Right ventricle myocardium inferior (tissue), 1 donor: ENCODE results near the gene DPYD. TPM values are rescaled to one million over a fixed set of nuclear protein-coding genes. Genes with fewer than 3 reads are reported as not detected.

Experiments
- ATAC-seq: fragments of 200-7000 bp; cut with Tn5 transposase; one replicate; pipeline ENCODE4 v1.9.1; 2020; ENCODE audit warnings: mild to moderate bottlenecking, moderate library complexity
- DNase-seq: peaks from one replicate; pipeline ENCODE4 v3.0.0; 2021; ENCODE audit errors: missing footprints
- intact Hi-C: fragments of 100-400 bp; cut with DNase I; formaldehyde crosslinking; loops from one replicate; pipeline ENCODE4 v1.11.0; 2022
- total RNA-seq: library from RNA; stranded (reverse); fragmentation: NEBNext Ultra II Directional; extraction: Animal tissue kit (Norgen Biotek cat#: 25700); gene quantifications from one replicate; pipeline ENCODE4 v1.2.1, GENCODE V29; 2021
- donor health status: DM: no; HTN: yes; CAD: no; lungs with severe emphysema.

DPYD gene
- total RNA-seq, 1 donor from 2014 or later, result 12.3 TPM

DNA sequence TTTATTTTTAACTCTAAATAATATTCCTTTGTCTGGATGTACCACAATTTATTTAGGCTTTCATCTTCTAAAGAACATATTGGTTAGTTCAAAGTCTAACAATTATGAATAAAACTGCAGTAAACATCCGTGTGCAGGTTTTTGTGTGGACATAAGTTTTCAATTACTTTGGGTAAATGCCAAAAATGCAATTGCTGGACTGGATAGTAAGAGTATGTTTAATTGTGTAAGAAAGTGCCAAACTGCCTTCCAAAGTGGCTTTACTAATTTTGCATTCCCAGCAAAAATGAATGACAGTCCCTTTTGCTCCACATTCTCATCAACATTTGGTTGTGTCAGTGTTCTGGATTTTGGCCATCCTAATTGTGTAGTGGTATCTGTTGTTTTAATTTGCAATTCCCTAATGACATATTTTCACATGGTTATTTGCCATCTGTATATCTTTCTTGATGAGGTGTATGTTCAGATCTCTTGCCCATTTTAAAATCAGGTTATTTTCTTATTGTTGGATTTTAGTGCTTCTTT, 113.8 kb downstream of the DPYD start:
- DNase-seq (no peak), ATAC-seq (no peak)
- intact Hi-C loops, result loop anchor here (10.0 kb wide), 1 partner anchor 142 kb away; no protein-coding TSS in a partner anchor

DNA sequence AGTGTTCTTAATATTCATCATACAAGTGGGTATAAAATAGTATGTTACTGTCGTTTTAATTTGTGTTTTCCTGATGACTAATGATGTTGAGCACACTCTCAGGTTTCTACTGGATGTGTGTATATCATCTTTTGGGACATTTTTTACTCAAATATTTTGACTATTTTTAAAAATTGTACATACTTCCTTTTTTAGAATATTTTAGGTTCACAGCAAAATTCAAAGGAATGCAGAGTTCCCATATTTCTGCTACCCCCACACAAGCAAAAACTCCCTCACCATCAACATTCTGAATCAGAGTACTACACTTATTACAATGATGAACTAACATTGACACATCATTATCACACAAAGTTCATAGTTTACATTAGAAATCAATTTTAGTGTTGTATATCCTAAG, 114.5 kb downstream of the DPYD start:
- no peak for DNase-seq
- ATAC-seq, result no peak
- intact Hi-C loops, result loop anchor here (10.0 kb wide), 1 partner anchor 142 kb away; no protein-coding TSS in a partner anchor

GRCh38 chr1:97805093-97805492, 115.7 kb downstream of the DPYD start:
- intact Hi-C loops, result loop anchor here (10.0 kb wide), 1 partner anchor 140 kb away; no protein-coding TSS in a partner anchor
- no peak for DNase-seq
- no peak for ATAC-seq

- intact Hi-C loops, result loop anchor here (10.0 kb wide), 1 partner anchor 138 kb away; no protein-coding TSS in a partner anchor
- DNase-seq (no peak), ATAC-seq (no peak)
Measured at GRCh38 chr1:97803026-97803425, 117.8 kb downstream of the DPYD start.

GRCh38 chr1:97802011-97802410, 118.8 kb downstream of the DPYD start:
- intact Hi-C loops, result loop anchor here (10.0 kb wide), 1 partner anchor 137 kb away; no protein-coding TSS in a partner anchor
- ATAC-seq (no peak), DNase-seq (no peak)

- peak; percentile 81 for ATAC-seq
- no peak for DNase-seq
- intact Hi-C loops, result no loop called here
Measured at GRCh38 chr1:97797403-97798183, 123.2 kb downstream of the DPYD start.

DNA sequence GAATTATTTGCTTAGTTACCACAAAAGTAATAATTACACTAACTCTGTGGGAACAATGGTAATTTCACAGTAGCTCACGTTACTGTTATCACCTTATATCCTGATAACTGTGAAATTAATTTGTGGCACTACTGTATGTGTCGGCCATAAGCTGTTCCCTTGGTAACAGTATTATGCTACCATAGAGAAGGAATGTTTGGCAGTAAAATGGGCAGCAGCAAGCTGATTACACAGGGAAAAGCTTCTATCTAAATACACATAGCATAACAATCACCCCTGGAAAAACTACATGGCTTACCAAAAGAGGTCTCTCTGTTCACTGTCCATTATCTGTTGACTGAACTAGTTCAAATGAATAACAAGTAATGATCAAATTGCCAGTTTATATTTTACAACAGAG, 124.1 kb downstream of the DPYD start:
- intact Hi-C loops, result no loop called here
- DNase-seq (no peak), ATAC-seq (peak; percentile 54)

DNA sequence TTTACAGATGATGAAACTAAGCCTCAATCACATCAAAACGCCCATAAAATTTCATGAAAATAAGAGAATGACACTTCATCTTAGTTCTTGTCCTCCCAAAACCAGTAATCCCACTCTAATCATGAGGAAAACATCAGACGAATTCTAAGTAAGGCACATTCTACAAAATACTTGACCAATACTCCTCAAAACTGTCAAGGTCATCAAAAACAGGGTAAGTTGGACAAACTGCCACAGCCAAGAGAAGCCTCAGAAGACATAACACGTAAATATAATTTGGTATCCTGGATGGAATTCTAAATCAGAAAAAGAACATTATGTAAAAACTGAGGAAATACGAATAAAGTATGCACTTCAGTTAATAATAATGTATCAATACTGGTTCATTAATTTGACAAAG, 128.2 kb downstream of the DPYD start:
- DNase-seq, result no peak
- intact Hi-C loops, result no loop called here
- ATAC-seq, result no peak

DNA sequence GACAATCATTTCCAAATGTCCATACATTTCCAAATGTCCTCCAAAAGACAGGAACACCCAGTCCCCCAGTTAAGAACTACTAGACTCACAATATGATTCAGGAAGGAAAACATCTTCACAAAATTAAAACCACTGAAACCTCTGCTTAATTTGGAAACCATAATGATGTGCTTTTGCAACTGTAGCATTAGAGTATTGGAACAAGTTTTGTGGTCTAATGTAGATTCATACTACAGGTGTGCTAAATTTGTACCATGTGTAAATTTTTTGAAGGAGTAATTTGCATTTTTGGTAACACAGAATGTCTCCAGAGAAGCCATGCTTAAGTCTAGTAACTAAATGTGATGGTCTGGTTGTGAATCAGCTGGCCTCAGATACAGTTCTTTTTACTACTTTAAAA, 129.6 kb downstream of the DPYD start:
- ATAC-seq (no peak), DNase-seq (no peak)
- intact Hi-C loops, result no loop called here

DNA sequence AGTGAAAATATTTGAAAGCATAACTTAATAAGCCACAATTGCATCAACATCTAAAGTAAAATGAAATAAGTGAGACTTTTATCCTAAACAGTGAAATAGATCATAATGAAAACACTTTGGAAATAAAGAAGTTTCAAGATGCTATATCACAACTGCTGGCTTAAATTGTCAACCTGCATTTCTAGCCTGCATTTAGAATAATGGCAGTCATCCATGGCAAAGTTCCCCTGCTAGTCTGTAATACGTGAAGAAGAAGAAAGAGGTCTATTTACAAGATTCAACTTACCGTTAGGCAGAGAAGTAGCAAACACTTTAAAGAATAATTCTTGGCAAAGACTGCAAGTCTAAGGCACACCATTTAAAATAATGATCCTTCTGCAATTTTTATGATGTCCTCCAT, 133.6 kb downstream of the DPYD start:
- intact Hi-C loops, result no loop called here
- DNase-seq (no peak), ATAC-seq (no peak)

DNA sequence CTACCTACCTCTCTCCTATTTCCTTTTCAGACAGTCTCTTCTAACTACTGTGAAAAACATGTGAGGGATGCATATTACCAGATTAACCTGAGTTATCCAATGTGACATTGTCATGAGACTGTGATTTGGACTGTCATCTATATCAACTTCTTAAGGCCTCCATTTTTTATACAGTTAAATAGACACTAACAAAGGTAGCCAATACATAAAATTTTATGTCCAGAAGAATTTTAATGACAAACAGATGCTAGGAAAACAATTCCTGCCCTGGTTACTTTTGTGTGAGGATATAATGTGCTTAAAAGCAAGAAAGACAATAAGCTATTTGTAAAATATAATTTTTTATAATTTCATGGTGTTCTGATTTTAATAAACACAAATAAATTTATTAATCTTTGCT, 136.2 kb downstream of the DPYD start:
- intact Hi-C loops, result no loop called here
- ATAC-seq (no peak), DNase-seq (no peak)

GRCh38 chr1:97783751-97784150, 137.1 kb downstream of the DPYD start:
- intact Hi-C loops, result no loop called here
- ATAC-seq, result no peak
- no peak for DNase-seq

DNA sequence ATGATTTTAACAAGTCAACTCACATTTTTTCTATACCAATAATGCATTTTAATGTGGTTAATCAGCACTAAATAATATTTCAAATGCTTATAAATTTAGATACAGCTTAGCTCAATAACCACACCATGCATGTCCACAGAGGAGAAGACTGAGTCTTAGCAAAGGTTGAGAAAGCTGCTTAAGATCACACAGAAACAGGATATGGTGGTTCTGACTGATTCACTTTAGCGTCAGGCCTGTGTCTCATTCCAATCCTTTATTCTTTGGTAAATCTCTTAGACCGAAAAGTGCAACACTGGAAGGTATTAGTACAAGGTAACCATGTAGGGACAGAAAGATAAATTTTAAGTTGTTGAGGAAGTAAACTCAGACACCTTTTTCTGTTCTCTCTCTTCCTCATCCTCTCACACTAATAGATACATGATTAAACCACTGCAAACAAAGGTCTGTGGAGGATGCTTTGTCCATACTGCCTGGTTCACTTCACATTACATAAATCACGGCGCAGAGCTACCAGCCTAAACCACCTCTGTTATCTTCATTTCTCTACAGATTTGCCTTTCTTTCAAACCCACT, 139.0 kb downstream of the DPYD start:
- intact Hi-C loops, result no loop called here
- no peak for ATAC-seq

GRCh38 chr1:97780884-97781283, 139.9 kb downstream of the DPYD start:
- intact Hi-C loops, result no loop called here
- DNase-seq (no peak), ATAC-seq (no peak)

More for the DNA sequence above, 139.0 kb downstream of the DPYD start:
- DNase-seq, result no peak

DNA sequence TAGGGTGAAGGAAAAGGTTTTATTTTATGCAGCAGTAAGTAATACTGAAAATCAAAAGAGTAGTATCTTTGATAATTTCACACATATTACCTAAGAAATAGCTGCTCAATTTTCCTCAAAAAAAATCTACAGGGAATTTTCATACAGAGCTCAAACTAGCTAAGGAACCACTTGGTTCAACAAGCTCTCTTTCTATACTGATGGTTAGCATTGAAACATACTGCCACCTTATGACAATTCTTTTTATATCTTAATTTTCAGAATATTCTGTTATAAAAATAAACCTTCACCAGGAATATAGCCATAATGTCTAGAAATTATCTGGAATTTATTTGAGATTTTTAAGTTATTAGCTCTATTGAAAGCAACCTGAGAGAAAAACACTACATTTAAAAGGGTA, 142.1 kb downstream of the DPYD start:
- ATAC-seq (no peak), DNase-seq (no peak)
- intact Hi-C loops, result no loop called here

DNA sequence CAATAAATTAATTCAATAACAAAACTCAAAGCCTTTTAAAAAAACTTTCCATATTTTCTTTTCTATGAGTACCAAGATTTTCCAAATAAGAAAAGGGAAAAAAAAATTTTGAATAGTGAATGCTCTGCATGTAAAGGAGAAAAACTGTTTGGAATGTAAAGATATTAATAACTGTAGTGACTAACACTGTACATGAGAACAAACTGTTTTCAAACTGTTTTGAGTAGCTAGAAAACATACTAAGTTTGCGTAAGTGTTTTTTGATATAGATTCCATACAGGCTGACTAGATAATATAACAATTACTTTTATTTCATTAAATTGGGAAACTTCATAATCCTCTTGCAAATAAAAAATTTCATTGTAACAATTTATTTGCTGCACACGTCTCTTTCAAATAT, 150.5 kb downstream of the DPYD start:
- DNase-seq (no peak), ATAC-seq (no peak)
- intact Hi-C loops, result no loop called here

DNA sequence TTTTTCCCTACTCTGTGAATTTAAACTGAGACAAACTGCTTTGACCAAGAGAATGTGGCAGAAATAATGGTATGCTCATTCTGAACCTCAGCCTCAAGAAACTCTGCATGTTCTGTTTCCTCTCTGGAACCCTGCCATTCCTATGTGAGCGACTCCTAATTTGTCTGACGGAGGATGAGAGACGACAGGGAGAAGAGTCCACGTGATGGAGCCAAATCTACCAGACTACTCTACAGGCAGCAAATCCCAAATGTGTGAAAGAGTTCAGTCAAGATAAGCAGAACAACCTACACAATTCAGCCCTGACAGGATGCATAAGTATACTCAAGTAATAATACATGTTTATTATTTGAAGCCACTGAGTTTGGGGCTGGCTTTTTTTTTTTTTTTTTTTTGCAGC, 153.5 kb downstream of the DPYD start:
- ATAC-seq (no peak), DNase-seq (no peak)
- intact Hi-C loops, result no loop called here

GRCh38 chr1:97764991-97765390, 155.8 kb downstream of the DPYD start:
- intact Hi-C loops, result no loop called here
- DNase-seq, result no peak
- no peak for ATAC-seq

DNA sequence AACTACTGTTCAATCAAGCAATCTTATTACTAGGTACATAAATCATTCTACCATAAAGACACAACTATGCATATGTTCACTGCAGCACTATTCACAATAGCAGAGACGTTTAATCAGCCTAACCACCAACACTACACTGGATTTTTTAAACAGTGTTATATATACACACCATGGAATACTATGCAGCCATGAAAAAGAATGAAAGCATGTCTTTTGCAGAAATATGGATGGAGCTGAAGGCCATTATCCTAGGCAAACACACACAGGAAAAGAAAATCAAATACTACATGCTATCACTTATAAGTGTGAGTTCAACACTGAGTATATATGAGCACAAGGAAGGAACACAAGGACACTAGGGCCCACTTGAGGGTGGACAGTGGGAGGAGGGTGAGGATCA, 159.2 kb downstream of the DPYD start:
- no peak for DNase-seq
- ATAC-seq, result no peak
- intact Hi-C loops, result no loop called here

- ATAC-seq (no peak), DNase-seq (no peak)
- intact Hi-C loops, result no loop called here
Measured at GRCh38 chr1:97759078-97759477, 161.8 kb downstream of the DPYD start.
